ENCODE data around the gene KLF1.
A peak's percentile ranks its signal among the peaks of the same experiment; 100 is the strongest.

DNA sequence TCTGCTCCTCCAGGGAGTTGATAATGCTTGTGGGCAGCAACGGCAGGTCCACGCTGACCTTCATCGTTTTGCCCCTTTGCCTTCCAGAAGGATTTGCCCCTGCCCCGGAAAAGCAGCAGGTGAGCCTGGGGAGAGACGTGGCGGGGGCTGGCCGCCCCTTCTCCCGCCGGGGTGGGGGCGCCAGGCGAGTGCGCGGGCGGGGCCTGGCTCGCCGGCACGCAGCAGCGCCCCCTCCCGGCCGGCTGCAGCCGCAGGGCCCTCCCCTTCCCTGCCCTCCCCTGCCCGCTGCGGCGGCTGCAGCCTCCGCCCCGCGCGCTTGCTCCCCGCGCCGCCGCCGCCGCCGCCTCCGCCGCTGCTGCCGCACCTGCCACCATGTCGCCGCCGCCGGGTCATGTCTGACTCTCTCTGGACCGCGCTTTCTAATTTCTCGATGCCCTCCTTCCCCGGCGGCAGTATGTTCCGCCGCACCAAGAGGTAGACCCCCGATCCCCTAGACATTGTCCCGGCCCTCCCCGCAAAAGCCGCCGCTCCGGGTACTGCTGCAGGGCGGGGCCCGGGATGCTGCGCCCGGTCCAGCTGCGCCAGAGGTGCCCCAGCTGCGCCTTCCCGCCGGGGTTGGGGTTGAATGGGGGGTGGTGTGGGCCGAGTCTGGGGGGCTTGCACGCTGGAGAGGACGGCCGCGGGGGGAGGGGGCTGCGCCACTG is 48.7 kb downstream of the KLF1 start, which contains the start of gene MAST1:
- TF ChIP-seq, protein P1, sequence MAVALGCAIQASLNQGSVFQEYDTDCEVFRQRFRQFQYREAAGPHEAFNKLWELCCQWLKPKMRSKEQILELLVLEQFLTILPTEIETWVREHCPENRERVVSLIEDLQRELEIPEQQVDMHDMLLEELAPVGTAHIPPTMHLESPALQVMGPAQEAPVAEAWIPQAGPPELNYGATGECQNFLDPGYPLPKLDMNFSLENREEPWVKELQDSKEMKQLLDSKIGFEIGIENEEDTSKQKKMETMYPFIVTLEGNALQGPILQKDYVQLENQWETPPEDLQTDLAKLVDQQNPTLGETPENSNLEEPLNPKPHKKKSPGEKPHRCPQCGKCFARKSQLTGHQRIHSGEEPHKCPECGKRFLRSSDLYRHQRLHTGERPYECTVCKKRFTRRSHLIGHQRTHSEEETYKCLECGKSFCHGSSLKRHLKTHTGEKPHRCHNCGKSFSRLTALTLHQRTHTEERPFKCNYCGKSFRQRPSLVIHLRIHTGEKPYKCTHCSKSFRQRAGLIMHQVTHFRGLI (tag by site-specific recombination; IDR thresholded peaks at IDR 0.05), result no peak
- TF ChIP-seq, protein P2, sequence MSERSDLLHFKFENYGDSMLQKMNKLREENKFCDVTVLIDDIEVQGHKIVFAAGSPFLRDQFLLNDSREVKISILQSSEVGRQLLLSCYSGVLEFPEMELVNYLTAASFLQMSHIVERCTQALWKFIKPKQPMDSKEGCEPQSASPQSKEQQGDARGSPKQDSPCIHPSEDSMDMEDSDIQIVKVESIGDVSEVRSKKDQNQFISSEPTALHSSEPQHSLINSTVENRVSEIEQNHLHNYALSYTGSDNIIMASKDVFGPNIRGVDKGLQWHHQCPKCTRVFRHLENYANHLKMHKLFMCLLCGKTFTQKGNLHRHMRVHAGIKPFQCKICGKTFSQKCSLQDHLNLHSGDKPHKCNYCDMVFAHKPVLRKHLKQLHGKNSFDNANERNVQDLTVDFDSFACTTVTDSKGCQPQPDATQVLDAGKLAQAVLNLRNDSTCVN (tag by site-specific recombination; optimal IDR thresholded peaks at IDR 0.05), result peak; percentile 63
- TF ChIP-seq, protein P3, sequence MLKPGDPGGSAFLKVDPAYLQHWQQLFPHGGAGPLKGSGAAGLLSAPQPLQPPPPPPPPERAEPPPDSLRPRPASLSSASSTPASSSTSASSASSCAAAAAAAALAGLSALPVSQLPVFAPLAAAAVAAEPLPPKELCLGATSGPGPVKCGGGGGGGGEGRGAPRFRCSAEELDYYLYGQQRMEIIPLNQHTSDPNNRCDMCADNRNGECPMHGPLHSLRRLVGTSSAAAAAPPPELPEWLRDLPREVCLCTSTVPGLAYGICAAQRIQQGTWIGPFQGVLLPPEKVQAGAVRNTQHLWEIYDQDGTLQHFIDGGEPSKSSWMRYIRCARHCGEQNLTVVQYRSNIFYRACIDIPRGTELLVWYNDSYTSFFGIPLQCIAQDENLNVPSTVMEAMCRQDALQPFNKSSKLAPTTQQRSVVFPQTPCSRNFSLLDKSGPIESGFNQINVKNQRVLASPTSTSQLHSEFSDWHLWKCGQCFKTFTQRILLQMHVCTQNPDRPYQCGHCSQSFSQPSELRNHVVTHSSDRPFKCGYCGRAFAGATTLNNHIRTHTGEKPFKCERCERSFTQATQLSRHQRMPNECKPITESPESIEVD (tag by site-specific recombination; IDR thresholded peaks at IDR 0.05), result no peak

Measured in HEK293 (cell line).